Measurements from ENCODE around the gene FEV. TPM values are rescaled to one million over a fixed set of nuclear protein-coding genes. Genes with fewer than 3 reads are reported as not detected.

The FEV gene
- total and polyA plus RNA-seq, 8 donors = 0.35 to 32.6 (median 1.4) TPM

DNA sequence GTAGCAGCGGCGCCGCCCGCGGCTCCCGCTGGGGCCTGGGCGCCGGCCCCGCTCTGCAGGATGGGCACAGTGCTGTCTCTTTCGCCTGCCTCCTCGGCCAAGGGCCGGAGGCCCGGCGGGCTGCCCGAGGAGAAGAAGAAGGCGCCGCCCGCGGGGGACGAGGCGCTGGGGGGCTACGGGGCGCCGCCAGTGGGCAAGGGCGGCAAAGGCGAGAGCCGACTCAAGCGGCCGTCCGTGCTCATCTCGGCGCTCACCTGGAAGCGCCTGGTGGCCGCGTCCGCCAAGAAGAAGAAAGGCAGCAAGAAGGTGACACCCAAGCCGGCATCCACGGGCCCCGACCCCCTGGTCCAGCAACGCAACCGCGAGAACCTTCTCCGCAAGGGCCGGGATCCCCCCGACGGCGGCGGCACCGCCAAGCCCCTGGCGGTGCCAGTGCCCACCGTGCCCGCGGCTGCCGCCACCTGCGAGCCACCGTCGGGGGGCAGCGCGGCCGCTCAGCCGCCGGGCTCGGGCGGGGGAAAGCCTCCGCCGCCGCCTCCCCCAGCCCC lies 25.1 kb downstream of the FEV start:
- ATAC-seq (peak in 1 of 4 donors; percentile 6), DNase-seq (peak in 1 of 6 donors; percentile 77), FAIRE-seq (no peak)
- Histone ChIP-seq H3K4me3 (peak overlapping the region; percentile 16 to 45 (median 26)), H3K4me1 (no peaks in the 10 kb centered on the region), H3K27ac (no peak overlapping the region), H3K36me3 (no peaks in the 10 kb centered on the region), H3K9me3 (no peaks in the 10 kb centered on the region), H3K27me3 (peaks cover 0 to 55% (median 8%) of the 10 kb centered on the region in 4 donors)
- WGBS, 2 donors = 2 to 4% methylated on average over 50 to 67 of the region's 67 CpGs
- TF ChIP-seq, protein P1, sequence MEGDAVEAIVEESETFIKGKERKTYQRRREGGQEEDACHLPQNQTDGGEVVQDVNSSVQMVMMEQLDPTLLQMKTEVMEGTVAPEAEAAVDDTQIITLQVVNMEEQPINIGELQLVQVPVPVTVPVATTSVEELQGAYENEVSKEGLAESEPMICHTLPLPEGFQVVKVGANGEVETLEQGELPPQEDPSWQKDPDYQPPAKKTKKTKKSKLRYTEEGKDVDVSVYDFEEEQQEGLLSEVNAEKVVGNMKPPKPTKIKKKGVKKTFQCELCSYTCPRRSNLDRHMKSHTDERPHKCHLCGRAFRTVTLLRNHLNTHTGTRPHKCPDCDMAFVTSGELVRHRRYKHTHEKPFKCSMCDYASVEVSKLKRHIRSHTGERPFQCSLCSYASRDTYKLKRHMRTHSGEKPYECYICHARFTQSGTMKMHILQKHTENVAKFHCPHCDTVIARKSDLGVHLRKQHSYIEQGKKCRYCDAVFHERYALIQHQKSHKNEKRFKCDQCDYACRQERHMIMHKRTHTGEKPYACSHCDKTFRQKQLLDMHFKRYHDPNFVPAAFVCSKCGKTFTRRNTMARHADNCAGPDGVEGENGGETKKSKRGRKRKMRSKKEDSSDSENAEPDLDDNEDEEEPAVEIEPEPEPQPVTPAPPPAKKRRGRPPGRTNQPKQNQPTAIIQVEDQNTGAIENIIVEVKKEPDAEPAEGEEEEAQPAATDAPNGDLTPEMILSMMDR (IDR thresholded peaks at IDR 0.05) = no peak
- intact Hi-C loops (cut with DNase I) = no loop called here

DNA sequence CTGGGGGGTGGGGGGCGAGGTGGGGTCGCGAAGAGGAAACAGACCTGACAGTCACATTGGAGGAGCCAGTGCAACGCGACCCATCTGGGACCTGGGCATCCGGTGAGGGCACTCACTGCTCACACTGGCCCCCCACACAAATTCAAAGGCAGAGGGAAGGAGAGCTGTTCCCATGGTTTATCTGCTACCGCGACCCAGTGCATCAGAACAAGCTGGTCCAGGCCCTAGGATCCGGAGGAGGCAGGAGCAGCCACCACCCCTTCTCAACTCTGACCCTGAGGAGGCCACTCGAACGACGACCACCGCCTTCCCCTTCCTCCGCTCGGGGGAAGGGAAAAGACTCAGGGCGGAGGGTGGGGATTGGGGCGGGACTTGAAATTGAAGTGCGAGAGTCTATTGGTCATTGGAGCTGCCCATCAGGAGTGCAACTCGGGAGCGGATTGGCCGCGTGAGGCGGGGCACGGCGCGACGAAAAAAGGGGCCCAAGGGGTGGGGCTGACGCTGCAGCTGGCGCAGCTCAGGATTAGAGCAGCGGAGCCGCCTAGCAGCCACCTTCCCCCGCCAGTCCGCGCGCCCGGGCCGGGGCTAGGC lies 25.7 kb downstream of the FEV start, which contains the start of gene CDK5R2:
TSS of gene CDK5R2 (plus strand) at position 526 of the 591 bp plus-strand sequence. CDS start 155 bp downstream, outside the sequence.
- Histone ChIP-seq H3K27me3 (peaks cover 0 to 51% (median 7%) of the 10 kb centered on the region in 4 donors), H3K9me3 (no peaks in the 10 kb centered on the region), H3K27ac (no peak within 1 kb of the TSS), H3K4me3 (peak within 1 kb of the TSS; percentile 16 to 45 (median 26)), H3K36me3 (no peaks in the 10 kb centered on the region), H3K4me1 (no peaks in the 10 kb centered on the region)
- 5 to 8% methylated on average over 28 to 37 of the region's 37 CpGs for whole genome bisulfite sequencing, 2 donors
- no peak for FAIRE-seq
- peak; percentile 42 to 82 (median 76) for ATAC-seq
- DNase-seq = peak; percentile 59 to 83 (median 71)
- intact Hi-C loops (cut with DNase I) = no loop called here
- TF ChIP-seq, protein P1 (IDR thresholded peaks at IDR 0.05) = no peak

DNA sequence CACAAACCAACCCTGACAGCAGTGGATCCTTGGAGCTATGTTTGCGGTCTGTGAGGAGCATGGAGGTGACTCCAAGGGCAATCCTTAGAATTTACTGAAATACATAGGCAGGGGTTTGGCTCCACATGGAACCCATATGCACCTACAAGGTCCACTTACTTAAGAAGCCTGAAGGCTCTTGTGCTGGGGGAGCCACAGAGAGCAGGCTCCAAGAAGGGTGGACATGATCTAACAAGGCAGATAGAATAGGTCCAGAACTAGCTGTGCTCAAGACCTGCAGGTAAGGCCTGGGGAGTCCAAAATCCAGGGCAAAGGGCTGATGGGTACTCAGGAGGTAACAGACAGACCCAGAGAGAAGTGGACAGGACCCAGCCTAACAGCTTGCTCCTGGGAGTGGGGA lies 26.7 kb downstream of the FEV start:
- TF ChIP-seq, protein P1 (IDR thresholded peaks at IDR 0.05) = no peak
- no peak overlapping the region for H3K27ac ChIP-seq
- H3K27me3 ChIP-seq = peaks cover 0 to 41% (median 6%) of the 10 kb centered on the region in 4 donors
- H3K9me3 ChIP-seq = no peaks in the 10 kb centered on the region
- intact Hi-C loops (cut with DNase I) = no loop called here
- no peaks in the 10 kb centered on the region for H3K4me1 ChIP-seq
- H3K4me3 ChIP-seq = no peak overlapping the region
- ATAC-seq (no peak), DNase-seq (no peak), FAIRE-seq (no peak)
- WGBS, 2 donors = 88 to 100% methylated on average over 1 of the region's 1 CpG
- no peaks in the 10 kb centered on the region for H3K36me3 ChIP-seq

DNA sequence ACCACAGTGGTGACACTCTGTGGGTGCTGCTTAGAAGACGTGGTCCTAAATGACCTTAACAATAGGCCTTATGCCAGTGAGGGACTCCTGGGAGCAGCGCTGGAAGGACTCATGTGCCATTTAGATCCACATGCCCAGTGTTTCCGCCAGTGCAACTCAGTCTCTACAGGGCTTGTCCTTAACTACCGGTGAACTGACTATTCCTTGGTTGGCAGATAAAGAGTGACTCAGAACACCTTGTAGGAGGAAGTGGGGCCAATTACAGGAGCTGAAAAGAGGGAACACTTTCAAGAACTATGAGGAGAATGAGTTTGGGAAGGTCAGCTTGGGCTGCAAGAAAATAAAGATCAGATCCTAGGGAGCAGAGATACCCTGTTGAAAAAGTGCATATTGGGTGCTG lies 27.3 kb downstream of the FEV start:
- TF ChIP-seq, protein P1 (IDR thresholded peaks at IDR 0.05) = no peak
- ATAC-seq = no peak
- H3K27me3 ChIP-seq = peaks cover 0 to 36% (median 6%) of the 10 kb centered on the region in 4 donors
- no peaks in the 10 kb centered on the region for H3K9me3 ChIP-seq
- no peak overlapping the region for H3K4me3 ChIP-seq
- intact Hi-C loops (cut with DNase I) = no loop called here
- H3K36me3 ChIP-seq = no peaks in the 10 kb centered on the region
- no peak for DNase-seq
- no peak overlapping the region for H3K27ac ChIP-seq
- FAIRE-seq = no peak
- 68 to 71% methylated on average over 4 of the region's 4 CpGs for WGBS, 2 donors
- no peaks in the 10 kb centered on the region for H3K4me1 ChIP-seq

DNA sequence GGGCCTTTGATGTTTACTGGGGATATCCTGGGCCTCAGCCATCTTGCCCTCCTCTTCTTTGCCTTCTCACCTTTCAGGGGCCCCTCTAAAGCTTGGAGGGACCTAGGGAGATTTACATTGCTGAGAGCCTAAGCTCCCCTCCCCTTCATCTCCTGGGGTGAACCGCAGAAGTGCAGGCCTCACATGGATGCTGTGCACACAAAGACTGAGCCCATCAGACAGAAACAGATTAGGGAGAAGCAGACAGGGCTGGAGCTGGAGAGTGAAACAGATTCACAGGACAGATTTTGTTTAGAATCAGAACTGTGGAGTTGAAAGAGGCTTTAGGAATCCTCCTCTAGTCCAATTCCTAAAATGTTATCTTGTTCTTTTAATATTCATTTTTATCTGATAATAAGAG lies 28.9 kb downstream of the FEV start:
- Histone ChIP-seq H3K27me3 (peaks cover 0 to 20% (median 3%) of the 10 kb centered on the region in 4 donors), H3K36me3 (no peaks in the 10 kb centered on the region), H3K4me3 (no peak overlapping the region), H3K9me3 (no peaks in the 10 kb centered on the region), H3K27ac (no peak overlapping the region), H3K4me1 (no peaks in the 10 kb centered on the region)
- TF ChIP-seq, protein P1 (IDR thresholded peaks at IDR 0.05) = no peak
- intact Hi-C loops (cut with DNase I) = no loop called here
- ATAC-seq (no peak), FAIRE-seq (no peak), DNase-seq (no peak)
- 36 to 44% methylated on average over 1 of the region's 1 CpG for WGBS, 2 donors
